SK-N-MC (cell line): ENCODE results near the gene MESD.

Source experiments
- EZH2 ChIP-seq: fragments of 200-600 bp; sonication (generic); IDR thresholded peaks from one replicate; pipeline ENCODE4 v1.6.1; 2017; ENCODE audit warnings: antibody characterized with exemption
- POLR2AphosphoS5 ChIP-seq: IDR thresholded peaks from 2 replicates; pipeline ENCODE4 v1.6.1; 2012; ENCODE audit warnings: mild to moderate bottlenecking, low read depth, low read length, borderline replicate concordance

- TF ChIP-seq EZH2 (no peak), POLR2AphosphoS5 (no peak)
These were observed 3.1 kb downstream of the MESD start for GRCh38 chr15:80986487-80986886.
